ENCODE measurements around the gene HEBP1. TPM values are rescaled to one million over a fixed set of nuclear protein-coding genes. Genes with fewer than 3 reads are reported as not detected.

HEBP1 gene
- total RNA-seq, 1 experiment from 2014 or later: 6.2 TPM

GRCh38 chr12:12927211-12928079, 72.6 kb downstream of the HEBP1 start:
- no peak for ATAC-seq
- Histone ChIP-seq H3K27me3 (ENCODE audit: low read length) (no peaks in the 10 kb centered on the region), H3F3A (ENCODE audit: low read length, unreplicated experiment) (no peaks in the 10 kb centered on the region), H3K4me3 (ENCODE audit: low read length) (no peak overlapping the region), H3K9me3 (ENCODE audit: low read length) (no peaks in the 10 kb centered on the region), H3K4me2 (ENCODE audit: low read length) (no peak overlapping the region), H3K36me3 (ENCODE audit: low read depth, low read length) (no peaks in the 10 kb centered on the region), H3K27ac (ENCODE audit: low read length) (no peak overlapping the region), H3K9ac (ENCODE audit: low read length) (no peak overlapping the region), H4K20me1 (ENCODE audit: low read length) (no peaks in the 10 kb centered on the region), H3K79me2 (ENCODE audit: low read length) (no peaks in the 10 kb centered on the region), H3K4me1 (ENCODE audit: insufficient read depth, low read length) (no peaks in the 10 kb centered on the region), H2AFZ (ENCODE audit: low read length) (no peak overlapping the region), H3K9me2 (replicated peaks; ENCODE audit: low read length) (no peaks in the 10 kb centered on the region)
- ChIA-PET CTCF (no interaction called here), POLR2A (ENCODE audit: unreplicated experiment) (no interaction called here)
- TF ChIP-seq EZH2phosphoT487 (IDR thresholded peaks at IDR 0.05; ENCODE audit: borderline replicate concordance, low read length) (no peak), CTCF (conservative IDR thresholded peaks at IDR 0.05; ENCODE audit: low read depth, low read length) (no peak), EZH2 (IDR thresholded peaks at IDR 0.05; ENCODE audit: low read length, unreplicated experiment) (no peak)
- DNase-seq: no peak
- intact Hi-C loops (cut with micrococcal nuclease): no loop called here
- no TSS peak for BruUV-seq (replicated peaks)

- ChIA-PET CTCF (no interaction called here), POLR2A (ENCODE audit: unreplicated experiment) (no interaction called here)
- DNase-seq: no peak
- Histone ChIP-seq H3K36me3 (ENCODE audit: low read depth, low read length) (no peaks in the 10 kb centered on the region), H3K4me3 (ENCODE audit: low read length) (no peak overlapping the region), H3F3A (ENCODE audit: low read length, unreplicated experiment) (no peaks in the 10 kb centered on the region), H3K4me1 (ENCODE audit: insufficient read depth, low read length) (no peaks in the 10 kb centered on the region), H3K4me2 (ENCODE audit: low read length) (no peak overlapping the region), H4K20me1 (ENCODE audit: low read length) (no peaks in the 10 kb centered on the region), H3K27me3 (ENCODE audit: low read length) (no peaks in the 10 kb centered on the region), H2AFZ (ENCODE audit: low read length) (no peak overlapping the region), H3K79me2 (ENCODE audit: low read length) (no peaks in the 10 kb centered on the region), H3K9me3 (ENCODE audit: low read length) (no peaks in the 10 kb centered on the region), H3K27ac (ENCODE audit: low read length) (no peak overlapping the region), H3K9me2 (replicated peaks; ENCODE audit: low read length) (no peaks in the 10 kb centered on the region), H3K9ac (ENCODE audit: low read length) (no peak overlapping the region)
- TF ChIP-seq EZH2 (IDR thresholded peaks at IDR 0.05; ENCODE audit: low read length, unreplicated experiment) (no peak), EZH2phosphoT487 (IDR thresholded peaks at IDR 0.05; ENCODE audit: borderline replicate concordance, low read length) (no peak), CTCF (conservative IDR thresholded peaks at IDR 0.05; ENCODE audit: low read depth, low read length) (no peak)
- peak; percentile 15; the same call in 1 of the 2 replicates for ATAC-seq
- no TSS peak for BruUV-seq (replicated peaks)
- intact Hi-C loops (cut with micrococcal nuclease): no loop called here
Observed at GRCh38 chr12:12926571-12927071, 73.4 kb downstream of the HEBP1 start.

GRCh38 chr12:12925388-12925787, 74.7 kb downstream of the HEBP1 start:
- no peak overlapping the region for H2AFZ ChIP-seq (ENCODE audit: low read length)
- no peak for ATAC-seq
- no peak overlapping the region for H3K9ac ChIP-seq (ENCODE audit: low read length)
- no peak overlapping the region for H3K27ac ChIP-seq (ENCODE audit: low read length)
- H3K9me2 ChIP-seq (replicated peaks; ENCODE audit: low read length): no peaks in the 10 kb centered on the region
- CTCF ChIA-PET: no interaction called here
- H3K27me3 ChIP-seq (ENCODE audit: low read length): no peaks in the 10 kb centered on the region
- no peaks in the 10 kb centered on the region for H3K79me2 ChIP-seq (ENCODE audit: low read length)
- no peaks in the 10 kb centered on the region for H4K20me1 ChIP-seq (ENCODE audit: low read length)
- no peaks in the 10 kb centered on the region for H3K4me1 ChIP-seq (ENCODE audit: insufficient read depth, low read length)
- H3F3A ChIP-seq (ENCODE audit: low read length, unreplicated experiment): peaks cover 3% of the 10 kb centered on the region
- no TSS peak for BruUV-seq (replicated peaks)
- no peaks in the 10 kb centered on the region for H3K36me3 ChIP-seq (ENCODE audit: low read depth, low read length)
- no peak overlapping the region for H3K4me2 ChIP-seq (ENCODE audit: low read length)
- DNase-seq: no peak
- H3K4me3 ChIP-seq (ENCODE audit: low read length): no peak overlapping the region
- intact Hi-C loops (cut with micrococcal nuclease): no loop called here
- no peaks in the 10 kb centered on the region for H3K9me3 ChIP-seq (ENCODE audit: low read length)
- POLR2A ChIA-PET (ENCODE audit: unreplicated experiment): no interaction called here
- TF ChIP-seq CTCF (conservative IDR thresholded peaks at IDR 0.05; ENCODE audit: low read depth, low read length): no peak
- no peak for TF ChIP-seq EZH2 (IDR thresholded peaks at IDR 0.05; ENCODE audit: low read length, unreplicated experiment)
- no peak for TF ChIP-seq EZH2phosphoT487 (IDR thresholded peaks at IDR 0.05; ENCODE audit: borderline replicate concordance, low read length)

All from PC-3 (cell line).